HG03460 (cell line): ENCODE measurements around the gene NSRP1.
"Not testable (repeated sequence)": the region's sequence is repeated elsewhere in the genome, so short reads cannot be mapped to it uniquely, and the experiment has no call there.

Experiments used
- ATAC-seq: cut with Tn5 transposase; IDR thresholded peaks from one replicate; pipeline ENCODE4 v1.9.1; 2021; ENCODE audit not compliant: unreplicated experiment

NSRP1 gene

GRCh38 chr17:30176855-30177254 lies 60.2 kb downstream of the NSRP1 start:
- no peak for ATAC-seq

GRCh38 chr17:30186761-30187160 lies 70.1 kb downstream of the NSRP1 start:
- ATAC-seq = no peak

GRCh38 chr17:30187573-30187972 lies 71.0 kb downstream of the NSRP1 start:
- ATAC-seq = no peak

GRCh38 chr17:30188211-30188939 lies 71.8 kb downstream of the NSRP1 start:
- no peak for ATAC-seq

- no peak for ATAC-seq
These were observed 74.5 kb downstream of the NSRP1 start for GRCh38 chr17:30191072-30191471.

GRCh38 chr17:30196504-30196903 lies 79.9 kb downstream of the NSRP1 start:
- no peak for ATAC-seq

GRCh38 chr17:30197416-30197815 lies 80.8 kb downstream of the NSRP1 start:
- ATAC-seq = no peak

GRCh38 chr17:30199600-30199999 lies 83.0 kb downstream of the NSRP1 start:
- ATAC-seq = no peak

GRCh38 chr17:30200106-30200505 lies 83.5 kb downstream of the NSRP1 start:
- no peak for ATAC-seq

- ATAC-seq = not testable (repeated sequence)
These were observed 84.0 kb downstream of the NSRP1 start for GRCh38 chr17:30200656-30201055.

GRCh38 chr17:30203471-30203981 lies 86.9 kb downstream of the NSRP1 start:
- ATAC-seq = no peak

- no peak for ATAC-seq
These were observed 91.0 kb downstream of the NSRP1 start for GRCh38 chr17:30207655-30208054.

- ATAC-seq = no peak
These were observed 91.6 kb downstream of the NSRP1 start for GRCh38 chr17:30208214-30208613.

- no peak for ATAC-seq
These were observed 93.3 kb downstream of the NSRP1 start for GRCh38 chr17:30209930-30210329.

- ATAC-seq = no peak
These were observed 93.8 kb downstream of the NSRP1 start for GRCh38 chr17:30210366-30210765.

GRCh38 chr17:30210901-30211300 lies 94.3 kb downstream of the NSRP1 start:
- ATAC-seq = no peak

- ATAC-seq = no peak
These were observed 94.8 kb downstream of the NSRP1 start for GRCh38 chr17:30211371-30211770.

- no peak for ATAC-seq
These were observed 96.1 kb downstream of the NSRP1 start for GRCh38 chr17:30212750-30213149.

GRCh38 chr17:30217054-30217453 lies 100.4 kb downstream of the NSRP1 start:
- ATAC-seq = no peak

GRCh38 chr17:30217746-30218245 lies 101.2 kb downstream of the NSRP1 start:
- ATAC-seq = no peak

- no peak for ATAC-seq
These were observed 102.2 kb downstream of the NSRP1 start for GRCh38 chr17:30218799-30219198.

GRCh38 chr17:30219315-30219714 lies 102.7 kb downstream of the NSRP1 start:
- no peak for ATAC-seq

- no peak for ATAC-seq
These were observed 103.2 kb downstream of the NSRP1 start for GRCh38 chr17:30219833-30220232.
